GM15510 (cell line): ENCODE results near the gene NCAPH2.

ENCODE experiments used
- POLR2A ChIP-seq: IDR thresholded peaks from 3 replicates; pipeline ENCODE4 v1.6.1; 2011; ENCODE audit warnings: borderline replicate concordance; ENCODE audit not compliant: insufficient read length; ENCODE audit errors: extremely low read depth

NCAPH2 gene

DNA sequence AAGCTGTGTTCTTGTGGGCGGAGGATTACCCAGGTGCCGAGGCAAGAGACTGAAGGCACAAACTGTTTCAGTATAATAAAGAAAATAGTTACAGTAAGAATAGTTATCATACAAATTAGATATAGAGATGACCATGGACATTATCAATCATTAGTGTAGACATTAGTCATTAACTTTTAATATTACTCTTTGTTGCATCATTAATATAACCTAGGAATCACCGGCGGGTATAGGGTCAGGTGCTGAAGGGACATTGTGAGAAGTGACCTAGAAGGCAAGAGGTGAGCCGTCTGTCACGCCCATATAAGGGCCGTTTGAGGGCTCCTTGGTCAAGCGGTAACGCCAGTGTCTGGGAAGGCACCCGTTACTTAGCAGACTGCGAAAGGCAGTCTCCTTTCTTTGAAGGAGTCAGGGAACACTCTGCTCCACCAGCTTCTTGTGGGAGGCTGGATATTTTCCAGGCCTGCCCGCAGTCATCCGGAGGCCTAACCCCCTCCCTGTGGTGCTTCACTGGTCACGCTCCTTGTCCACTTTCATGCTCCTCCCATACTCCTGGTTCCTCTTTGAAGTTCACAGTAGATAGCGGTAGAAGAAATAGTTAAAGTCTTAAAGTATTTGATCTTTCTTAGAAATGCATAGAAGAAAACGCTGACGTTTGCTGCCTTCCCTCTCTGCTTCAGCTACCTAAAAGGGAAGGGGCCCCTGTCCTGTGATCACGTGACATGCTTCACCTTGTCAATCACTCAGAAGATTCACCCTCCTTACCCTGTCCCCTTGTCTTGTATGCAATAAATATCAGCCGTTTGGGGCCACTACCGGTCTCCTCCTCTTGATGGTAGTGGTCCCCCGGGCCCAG lies 26.1 kb downstream of the NCAPH2 start:
- TF ChIP-seq POLR2A, result peak; percentile 31

DNA sequence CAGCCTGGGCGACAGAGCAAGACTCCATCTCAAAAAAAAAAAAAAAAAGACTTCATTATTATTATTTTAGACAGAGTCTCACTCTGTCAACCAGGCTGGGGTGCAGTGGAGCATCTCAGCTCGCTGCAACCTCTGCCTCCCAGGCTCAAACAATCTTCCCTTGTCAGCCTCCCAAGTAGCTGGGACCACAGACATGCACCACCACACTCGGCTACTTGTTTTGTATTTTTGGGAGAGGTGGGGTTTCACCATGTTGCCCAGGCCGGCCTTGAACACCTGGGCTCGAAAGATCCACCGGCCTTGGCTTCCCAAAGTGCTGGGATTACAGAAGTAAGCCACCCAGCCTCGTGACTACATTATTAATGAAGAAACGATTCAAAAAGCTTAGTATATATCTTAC lies 27.1 kb downstream of the NCAPH2 start:
- TF ChIP-seq POLR2A, result no peak

DNA sequence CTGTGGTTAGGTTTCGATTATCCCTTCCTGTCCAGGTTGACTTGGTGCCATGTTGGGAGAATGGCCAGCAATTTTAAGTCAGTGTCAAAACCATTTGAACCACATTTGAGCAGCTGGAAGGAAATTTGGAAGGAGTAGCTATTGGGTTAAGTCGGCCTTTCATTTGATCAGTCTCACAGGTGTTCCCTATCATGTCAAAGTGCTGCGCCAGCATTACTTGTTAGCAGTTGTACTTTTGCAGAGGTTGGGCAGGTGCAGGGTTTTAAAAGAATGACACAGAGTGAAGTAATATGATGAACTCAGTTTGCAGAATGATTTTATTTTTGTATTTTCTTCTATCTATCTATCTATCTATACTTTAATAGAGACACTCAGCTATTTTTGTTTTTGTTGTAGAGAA lies 28.2 kb downstream of the NCAPH2 start:
- TF ChIP-seq POLR2A, result no peak

DNA sequence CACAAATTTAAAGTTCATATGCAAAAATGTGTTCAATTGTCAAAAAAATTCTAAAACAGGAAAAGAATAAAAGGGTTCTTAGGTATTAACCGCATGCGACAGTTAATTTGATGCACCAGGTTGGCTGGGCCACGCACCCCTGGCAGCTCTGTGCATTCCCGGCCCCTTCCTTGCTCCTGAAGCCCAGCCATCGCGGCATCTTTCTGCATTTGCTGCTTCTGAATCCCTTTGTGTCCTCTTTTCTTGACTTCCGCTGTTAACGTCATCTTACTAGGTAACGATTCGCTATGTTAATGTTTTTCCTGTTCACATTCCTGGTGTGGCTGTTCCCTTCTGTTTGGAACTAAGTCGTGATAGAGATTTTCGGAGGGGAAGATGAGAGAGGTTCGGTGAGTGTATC lies 29.7 kb downstream of the NCAPH2 start:
- TF ChIP-seq POLR2A, result no peak

DNA sequence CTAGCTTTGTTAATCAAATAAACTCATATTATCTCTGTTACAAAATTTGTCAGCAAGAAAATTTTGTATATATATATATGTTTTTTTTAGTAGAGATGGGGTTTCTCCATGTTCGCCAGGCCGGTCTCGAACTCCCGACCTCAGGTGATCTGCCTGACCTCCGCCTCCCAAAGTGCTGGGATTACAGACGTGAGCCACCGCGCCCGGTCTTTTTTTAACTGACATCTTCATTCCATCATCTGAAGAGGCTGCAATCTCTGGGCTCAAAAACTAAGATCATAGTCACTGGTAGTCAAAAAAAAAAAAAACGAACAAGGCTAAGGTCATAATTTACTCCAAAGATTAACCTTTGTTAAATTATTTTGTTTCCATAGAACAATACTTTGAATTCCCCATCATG lies 32.4 kb downstream of the NCAPH2 start:
- TF ChIP-seq POLR2A, result peak; percentile 0

DNA sequence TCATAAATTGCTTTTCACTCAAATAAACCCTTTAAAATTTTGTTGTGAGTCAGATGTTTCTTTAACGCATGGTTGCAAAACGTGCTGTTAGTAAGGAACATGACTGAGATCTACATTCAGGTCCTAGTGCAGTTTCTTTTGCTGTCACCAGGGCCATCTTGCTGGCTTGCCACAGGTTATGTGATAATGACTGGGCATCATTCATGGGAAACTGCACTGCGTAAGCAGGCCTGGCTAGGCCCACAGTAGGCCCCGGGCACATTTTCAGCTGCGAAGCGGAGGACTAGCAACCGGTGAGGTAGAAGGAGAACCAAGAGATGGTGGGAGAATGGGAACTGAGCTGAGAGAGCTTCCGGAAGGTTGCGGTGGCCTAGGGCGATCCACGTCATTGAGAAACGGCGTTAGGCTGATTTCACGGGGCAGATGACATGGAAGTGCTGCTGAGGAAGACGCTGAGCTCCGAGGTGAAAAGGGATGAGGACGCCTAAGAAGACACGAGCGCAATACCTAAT lies 34.4 kb downstream of the NCAPH2 start:
- TF ChIP-seq POLR2A, result peak; percentile 60

DNA sequence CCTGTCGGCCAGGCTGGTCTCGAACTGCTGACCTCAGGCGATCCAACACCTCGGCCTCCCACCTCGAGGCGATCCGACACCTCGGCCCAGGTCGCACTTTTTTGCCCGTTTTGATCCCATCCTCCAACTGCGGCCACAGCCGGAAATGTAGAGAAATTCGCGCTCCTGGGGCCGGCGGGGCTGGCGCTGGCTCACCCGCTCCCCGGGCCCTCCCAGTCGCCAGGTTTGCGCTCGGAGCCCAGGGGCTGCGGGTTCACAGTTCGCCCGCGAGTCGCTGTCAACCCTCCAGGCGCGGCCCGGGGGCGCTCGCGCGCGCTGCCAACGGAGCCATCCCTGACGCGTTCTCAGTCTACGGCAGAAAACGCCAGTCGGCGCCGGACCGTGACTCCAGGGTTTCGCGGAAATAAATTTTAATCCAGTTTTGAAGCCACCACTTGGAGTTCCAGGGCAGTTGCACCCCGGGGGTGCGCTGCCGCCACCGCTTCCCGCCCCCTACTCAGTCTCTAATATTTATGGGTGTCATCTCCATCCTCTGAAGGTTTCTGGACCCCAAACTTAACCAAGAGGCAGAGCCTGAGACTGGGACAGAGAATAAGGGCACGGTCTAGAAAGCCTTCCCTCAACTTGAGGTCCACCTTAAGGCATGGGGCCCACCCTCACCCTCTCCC lies 36.2 kb downstream of the NCAPH2 start:
- peak; percentile 50 for TF ChIP-seq POLR2A

DNA sequence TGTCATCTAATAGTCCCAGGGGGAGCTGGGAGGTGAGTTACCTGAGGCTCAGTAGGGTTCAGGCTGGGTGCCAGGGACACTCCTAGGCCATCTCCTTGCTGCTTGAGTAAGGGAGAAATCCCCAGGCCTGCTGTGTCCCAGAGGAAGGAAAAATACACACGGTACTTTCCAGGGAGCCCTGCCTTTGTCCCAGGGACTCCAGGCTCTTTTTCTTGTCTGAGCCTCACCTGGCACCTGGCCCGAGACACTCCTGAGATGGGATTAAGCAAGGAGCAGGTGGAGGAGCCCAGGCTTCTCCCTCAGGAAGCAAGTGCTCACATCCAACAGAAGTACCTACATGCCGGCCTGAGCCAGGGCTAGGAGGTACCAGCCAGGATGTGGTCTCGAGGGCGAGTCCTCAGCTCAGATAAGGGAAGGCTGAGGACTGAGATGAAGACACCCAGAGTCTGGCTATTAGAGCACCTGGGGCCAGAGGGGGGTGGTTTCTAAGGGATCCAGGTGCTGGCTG lies 36.8 kb downstream of the NCAPH2 start:
- TF ChIP-seq POLR2A, result no peak

DNA sequence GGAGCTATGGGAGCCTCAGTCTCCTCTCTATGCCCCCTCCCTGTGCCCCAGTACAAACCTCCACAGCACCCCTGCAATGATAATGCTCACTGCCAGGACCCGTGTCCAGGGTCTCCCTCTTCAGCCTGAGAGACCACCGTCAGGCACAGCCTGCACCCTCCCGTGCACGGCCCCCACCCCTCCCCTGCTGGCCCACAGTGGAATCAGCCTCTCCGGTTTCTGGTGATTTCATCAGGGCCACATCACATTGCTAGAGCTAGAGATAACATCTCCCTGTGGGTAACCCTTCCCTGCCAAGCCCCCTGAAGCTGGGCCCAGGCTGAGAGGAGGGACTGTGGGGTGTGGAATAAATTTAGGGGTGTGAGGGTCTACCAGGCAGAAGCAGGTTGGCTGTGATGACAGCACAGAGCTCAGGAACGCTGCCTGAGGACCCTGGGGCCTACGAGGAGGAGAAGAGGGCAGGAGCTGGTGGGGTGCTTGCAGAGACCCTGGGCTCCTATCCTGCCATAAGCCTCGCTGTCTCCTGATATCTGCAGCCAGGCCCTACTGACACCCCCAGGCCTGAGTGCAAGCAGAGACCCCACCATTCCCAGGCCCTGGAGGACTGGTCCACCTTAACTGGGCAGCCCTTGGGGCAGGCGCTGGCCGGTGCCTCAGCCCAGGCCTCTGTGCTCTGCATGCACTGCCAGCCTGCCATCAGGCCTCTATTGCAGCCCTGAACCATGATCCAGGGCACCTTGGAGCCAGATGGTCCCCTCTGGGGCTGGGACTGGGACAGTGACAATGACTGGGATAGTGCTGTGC lies 37.7 kb downstream of the NCAPH2 start, which contains the start of gene KLHDC7B:
Gene KLHDC7B (plus strand): TSS at position 378 of the 804 bp plus-strand sequence. CDS start 345 bp downstream, at position 723.
- peak; percentile 14 for TF ChIP-seq POLR2A

DNA sequence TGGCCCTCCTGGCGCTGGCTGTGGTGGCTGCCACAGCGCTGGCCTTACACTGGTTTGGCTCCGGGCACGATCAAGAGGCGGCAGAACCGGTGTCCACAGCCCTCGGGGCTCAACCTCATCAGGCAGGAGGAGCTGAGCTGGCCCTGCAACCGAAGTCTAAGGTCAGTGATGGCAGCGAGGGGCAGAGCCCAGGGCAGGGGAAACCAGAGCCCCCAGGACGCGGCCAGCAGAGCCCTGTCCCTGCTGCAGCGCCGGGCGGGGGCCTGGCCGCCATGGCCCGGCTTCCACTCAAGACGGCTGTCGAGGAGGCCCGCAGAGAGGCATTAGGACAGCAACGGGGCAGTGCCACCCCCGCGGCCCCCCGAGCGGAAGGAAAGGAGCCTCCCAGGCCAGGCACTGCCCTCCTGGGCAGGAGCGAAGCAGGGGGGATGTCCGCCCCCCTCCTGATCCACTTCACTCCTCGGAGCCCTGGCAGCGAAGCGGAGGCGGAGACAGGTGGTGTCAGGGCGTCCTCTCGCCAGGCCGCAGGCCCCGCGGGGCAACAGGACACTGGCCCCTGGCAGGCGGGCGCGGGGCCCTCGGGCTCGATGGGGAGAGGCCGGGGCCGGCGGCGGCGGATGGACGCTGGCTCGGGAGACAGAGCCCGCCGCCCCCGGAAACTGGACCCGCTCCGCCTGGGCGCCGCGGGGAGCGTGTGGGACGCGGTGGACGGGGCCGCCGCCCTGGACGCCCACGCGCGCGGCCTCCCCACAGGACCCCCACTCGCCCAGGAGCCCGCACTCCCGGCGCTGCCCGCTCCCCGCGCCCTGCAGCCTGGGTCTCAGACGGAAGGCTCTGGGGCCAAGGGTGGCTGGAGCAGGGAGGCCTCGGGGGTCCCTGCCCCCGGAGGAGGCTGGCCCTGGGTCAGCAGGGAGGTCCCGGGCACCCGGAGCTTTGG lies 38.6 kb downstream of the NCAPH2 start:
- TF ChIP-seq POLR2A, result no peak

DNA sequence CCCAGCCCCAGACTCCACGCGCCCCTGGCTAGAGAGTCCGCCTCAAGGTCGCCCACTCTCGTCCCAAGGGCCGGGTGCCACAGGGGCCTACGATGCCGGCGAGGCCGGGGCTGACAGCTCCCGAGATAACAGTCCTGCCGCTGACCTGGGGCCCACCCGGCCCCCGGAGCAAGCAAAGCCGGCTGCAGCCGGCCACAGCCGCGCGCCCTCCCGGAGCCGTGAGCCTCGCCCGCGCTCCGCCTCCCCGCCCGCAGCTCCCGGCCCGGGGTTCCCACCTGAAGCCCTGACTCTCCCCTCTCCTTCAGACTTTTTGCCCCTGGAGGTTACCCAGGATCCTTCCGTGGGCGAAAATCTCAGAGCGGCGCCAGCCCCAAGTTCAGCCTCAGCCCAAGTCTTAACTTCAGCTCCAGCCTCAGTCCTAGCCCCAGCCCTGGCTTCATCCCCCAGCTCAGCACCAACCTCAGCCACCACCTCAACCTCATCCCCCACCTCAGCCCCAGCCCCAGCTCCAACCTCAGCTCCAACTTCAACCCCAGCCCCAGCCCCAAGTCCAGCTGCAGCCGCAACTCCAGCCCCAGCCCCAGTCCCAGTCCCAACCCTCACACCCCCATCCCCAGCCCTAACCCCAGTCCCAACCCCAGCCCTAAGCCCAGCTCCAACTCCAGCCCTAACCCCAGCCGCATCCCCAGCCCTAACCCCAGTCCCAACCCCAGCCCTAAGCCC lies 39.4 kb downstream of the NCAPH2 start:
- no peak for TF ChIP-seq POLR2A

DNA sequence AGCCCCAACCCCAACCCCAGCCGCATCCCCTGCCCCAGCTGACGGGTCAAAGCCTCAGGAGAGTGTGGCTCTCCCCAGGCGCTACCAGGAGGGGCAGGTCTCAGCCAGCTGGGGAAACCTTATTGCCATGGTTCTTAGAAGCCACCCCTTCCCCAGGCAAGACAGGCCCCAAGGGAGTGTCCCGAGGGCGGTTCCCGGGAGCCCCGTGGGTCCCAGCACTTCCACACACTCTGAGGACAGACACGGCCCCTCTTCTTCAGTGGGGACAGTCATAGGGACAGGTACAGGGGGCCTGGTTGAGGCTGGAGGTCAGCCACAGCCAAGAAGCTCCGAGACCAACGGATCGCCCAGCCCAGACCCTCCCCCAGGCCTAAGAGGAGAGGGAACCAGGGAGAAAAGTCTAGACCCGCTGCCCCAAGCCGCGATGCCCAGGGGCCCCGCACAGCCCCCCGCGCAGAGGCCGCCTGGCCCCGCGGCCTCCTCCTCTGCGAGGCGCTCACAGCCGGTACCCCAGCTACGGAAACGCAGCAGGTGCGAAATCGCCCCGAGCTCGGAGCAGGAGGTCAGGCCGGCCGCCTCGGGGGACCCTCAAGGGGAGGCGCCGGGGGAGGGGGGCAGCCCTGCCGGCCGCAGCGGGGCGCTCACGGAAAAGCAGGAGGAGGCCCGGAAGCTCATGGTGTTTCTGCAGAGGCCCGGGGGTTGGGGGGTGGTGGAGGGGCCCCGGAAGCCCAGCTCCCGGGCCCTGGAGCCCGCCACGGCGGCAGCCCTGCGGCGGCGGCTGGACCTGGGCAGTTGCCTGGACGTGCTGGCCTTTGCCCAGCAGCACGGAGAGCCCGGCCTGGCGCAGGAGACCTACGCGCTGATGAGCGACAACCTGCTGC lies 40.3 kb downstream of the NCAPH2 start:
- TF ChIP-seq POLR2A, result peak; percentile 64
